Measurements from ENCODE around the gene MDM2.

The MDM2 gene

DNA sequence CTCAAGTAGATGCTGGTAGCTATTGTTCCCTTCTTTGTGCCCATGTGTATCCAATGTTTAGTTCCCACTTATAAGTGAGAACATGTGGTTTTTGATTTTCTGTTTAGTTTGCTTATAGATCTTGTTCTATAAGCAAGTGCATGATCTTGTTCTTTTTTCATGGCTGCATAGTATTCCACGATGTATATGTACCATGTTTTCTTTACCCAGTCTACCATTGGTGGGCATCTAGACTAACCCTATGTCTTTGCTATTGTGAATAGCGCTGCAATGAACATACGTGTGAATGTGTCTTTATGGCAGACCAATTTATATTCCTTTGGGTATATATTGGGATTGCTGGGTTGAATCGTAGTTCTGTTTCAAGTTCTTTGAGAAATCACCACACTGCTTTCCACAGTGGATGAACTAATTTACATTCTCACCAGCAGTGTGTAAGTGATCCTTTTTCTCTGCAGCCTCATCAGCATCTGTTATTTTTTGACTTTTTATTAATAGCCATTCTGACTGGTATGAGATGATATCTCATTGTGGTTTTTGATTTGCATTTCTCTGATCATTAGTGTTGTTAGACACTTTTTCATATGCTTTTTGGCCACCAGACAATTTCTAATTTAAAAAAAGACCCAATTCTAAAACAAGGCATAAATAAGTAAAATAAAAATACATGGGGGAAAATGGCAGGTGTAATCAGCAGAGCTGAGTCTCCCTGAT, 74.4 kb downstream of the MDM2 start:
- DNase-seq = no peak

DNA sequence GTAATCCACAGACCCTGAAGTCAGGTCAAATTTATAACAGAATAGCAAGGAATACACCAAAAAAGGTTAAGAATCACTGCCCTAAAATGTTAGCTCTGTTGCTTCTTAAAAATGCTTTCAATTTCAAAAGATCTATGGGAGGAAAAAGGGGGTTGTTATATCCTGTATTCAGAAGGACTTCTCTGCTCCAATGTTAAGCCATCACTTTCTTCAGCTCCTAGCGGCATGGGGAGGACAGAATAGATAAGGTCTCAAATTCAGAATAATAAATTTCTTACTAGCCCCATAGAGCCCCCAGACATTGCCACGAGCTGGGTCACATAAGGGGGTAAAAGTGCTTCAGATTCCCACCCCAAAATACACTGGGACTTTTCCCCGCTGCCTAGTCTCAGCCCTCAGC, 75.2 kb downstream of the MDM2 start:
- no peak for DNase-seq

DNA sequence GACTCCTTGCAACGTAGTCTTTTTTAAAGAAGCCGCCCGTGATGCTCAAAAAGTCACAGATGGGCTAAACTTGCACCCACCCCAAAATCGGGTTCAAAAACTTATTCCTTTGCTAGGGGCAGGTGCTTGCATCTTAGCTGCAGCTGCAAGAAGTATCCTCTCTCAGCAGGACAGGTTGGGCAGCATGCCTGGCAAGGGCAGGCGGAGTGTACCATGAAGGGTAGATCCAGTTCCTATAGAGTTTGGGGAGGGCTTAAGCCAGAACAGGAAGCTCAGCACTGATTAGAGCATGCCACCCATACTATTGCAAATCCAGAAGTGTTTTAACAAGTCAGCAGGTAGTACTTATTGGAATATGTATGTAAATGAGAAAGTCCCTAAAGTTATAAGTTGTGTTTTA, 76.3 kb downstream of the MDM2 start:
- DNase-seq = no peak

DNA sequence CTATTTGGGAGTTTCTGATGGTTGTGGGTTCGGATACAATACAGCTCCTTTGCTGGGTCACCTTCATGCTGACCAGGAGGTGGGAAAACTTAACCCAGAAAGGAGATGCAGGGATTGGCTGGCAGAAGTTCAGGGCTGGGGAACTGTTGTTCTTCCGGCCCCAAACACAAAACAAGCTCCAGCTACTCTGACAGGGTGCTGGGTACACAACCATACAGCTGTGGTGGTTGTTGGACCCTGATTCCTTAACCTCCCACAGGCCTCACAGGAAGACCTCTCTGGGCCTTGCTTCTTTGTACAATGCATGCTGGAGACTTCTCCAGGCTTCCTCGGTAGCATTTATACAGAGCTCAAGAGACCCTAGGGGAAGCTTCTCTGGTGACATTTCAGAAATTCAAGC, 77.4 kb downstream of the MDM2 start:
- no peak for DNase-seq

DNA sequence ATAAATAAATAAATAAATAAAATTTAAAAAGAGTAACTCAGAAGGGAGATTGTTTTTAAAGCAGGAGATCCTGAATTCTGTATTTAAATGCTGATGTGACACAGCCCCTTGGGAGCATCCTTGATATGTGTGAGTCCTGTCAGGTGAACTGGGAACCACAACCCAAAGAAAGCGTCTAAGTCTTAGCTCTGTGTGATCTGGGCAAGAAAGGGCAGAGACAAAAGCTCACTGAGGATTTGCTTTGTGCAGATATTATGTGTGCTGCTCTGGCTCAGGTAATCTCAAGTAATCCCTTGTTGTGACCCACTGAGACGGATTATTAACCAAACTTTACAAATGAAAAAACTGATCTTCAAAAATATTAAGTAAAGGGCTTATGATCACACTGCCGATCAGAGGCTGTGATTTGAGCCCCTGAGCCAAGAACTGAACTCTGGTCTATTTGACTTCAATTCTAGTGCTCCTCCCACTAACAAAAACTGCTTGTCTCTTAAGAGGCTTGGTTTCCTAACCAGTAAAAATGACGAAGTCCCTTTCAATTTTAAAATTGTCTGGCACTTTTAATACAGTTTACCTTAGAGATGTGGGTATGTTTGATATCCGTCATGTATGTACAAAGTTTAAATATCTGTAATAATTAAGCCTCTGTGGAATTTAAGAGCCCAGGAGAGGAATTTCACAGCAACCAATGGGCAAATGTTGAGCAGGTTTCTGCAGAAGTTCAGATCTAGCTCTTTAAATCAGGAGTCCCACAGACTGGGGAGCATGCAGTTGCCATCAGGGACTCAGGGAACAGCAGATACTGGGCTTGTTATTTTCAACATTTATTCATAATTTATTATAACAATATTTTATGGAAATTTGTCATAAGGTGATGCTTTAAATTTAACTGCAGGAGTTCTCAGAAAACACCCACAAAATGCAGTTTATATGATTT, 78.9 kb downstream of the MDM2 start:
- no peak for DNase-seq

DNA sequence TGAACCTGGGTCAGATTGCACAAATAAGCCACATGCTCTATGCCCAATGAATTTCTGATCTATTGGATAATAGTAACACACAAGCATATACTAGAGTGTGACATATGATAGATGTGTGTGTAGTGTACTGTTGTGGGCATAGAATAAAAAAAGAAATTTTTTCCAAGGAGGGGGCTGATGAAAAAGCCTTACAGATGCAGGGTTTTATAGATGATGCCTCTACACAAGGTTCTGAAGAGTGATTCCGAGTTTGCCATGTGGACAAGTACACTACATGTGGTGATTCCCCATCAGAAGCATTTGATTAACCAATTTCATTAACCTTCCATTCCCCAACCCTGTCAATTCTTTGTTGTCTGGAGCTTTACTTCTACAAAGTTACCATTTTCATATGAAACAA, 79.7 kb downstream of the MDM2 start:
- no peak for DNase-seq

DNA sequence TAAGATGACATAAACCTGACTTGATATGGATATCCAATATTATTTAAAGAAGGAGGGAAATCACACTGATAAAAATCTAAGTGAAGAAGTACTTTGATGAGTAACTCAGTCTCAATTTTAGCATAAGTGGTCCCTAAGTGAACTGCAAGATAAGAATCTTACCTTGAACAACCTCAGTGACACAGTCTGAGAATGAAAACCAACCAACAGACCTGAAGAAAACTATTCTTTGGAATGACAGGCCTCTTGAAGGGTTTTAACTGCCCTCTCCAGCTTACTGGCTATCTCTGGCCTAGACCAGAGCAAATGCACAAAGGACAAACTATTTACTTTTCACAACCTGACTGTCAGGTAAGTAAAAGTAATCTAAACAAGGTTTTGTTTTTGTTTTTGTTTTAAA, 80.3 kb downstream of the MDM2 start:
- DNase-seq = no peak

DNA sequence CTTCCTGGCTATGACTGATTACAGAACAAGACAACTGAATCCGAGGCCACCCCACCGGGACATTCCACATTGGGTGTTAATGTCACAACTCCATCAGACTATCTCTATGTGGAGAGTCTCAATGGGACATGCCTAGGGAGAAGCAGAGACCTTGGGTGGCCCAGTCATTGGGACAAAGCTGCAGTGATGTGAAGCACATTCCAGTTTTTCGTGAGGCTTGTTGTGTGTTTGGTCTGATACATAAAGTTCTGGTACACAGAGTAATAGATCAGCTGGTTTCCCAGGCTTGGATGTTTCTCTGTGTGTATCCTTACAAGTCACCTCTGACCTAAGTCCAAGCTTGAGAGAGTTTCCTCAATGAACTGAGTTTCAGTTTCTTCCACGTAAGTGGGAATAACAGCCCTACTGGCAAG, 82.7 kb downstream of the MDM2 start:
- DNase-seq = no peak

DNA sequence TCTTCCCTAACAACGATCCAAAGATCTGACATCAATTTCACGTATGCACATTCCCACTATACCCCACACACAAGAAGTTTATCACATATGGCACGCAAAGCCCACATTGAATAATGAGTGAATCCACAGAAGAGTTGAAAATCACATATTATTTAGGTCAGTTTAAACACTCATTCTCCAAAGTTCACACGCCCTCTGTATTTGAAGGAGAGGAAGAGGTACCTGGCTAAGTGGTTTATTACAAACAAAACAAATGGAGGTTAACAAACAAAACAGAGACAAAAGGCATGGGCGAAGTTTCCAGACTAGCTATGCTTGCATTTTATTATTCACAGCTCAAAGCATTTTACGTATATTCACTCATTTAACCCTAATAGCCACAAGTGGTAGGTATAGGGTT, 83.2 kb downstream of the MDM2 start:
- no peak for DNase-seq

DNA sequence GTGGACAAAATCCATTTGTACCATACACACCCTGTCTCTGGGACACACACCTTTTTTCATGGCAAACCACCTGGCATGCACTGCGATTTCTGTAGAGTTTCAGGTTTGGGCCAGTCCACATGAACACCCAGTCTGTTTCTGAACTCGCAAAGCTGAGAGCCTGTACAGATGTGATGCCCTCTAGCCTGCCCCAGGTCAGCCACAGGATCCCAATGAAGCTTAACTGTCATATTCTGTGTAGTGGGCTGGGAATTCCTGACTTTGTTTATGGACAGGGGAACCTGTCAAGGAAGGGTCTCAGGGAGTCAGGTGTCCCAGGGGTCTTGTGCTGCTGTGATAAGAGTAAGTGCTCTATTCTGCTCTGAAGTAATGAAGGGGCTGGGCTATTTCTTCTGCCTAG, 85.2 kb downstream of the MDM2 start:
- no peak for DNase-seq

DNA sequence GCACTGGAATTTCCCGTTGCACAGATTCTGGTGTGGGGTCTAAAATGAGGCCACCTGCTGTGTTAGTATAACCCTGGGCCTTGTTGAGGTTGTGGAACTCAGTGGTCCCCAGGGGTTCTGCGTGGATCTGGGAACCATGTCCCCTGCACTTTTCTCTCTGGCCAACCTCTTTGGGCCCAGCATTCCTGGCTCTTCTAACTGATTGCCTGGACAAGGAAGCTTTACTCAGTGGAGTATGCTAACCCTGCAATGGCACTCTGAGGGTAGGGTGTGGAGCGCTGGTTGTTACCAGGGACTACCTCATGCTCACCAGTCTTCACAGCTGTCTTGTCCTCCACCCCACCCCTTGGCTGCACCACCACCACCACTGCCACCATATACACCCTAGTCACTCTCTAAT, 85.8 kb downstream of the MDM2 start:
- no peak for DNase-seq

DNA sequence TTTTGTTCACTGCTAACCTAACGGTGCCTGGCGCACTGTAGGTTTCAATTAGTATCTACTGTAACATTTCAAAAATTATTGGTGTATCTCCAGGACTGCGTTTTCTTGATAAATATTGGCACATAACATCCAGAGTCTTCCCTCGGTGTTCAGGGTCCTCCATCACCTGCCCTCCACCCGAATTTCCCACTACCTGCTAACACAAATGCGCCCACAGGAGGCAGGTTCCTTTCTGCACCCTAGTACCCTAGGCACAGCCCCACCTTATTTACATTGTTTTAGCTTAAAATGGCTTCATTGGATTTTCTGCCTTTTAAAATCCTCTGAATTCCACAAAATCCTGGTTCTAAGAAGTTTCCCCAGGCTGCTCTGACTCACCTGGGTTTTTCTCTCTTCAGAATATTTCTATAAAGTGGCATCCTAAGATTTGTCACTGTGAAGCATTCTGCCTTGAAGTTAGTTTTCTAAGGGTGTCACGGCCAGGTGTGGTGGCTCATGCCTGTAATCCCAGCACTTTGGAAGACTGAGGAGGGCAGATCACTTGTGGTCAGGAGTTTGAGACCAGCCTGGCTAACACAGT, 86.4 kb downstream of the MDM2 start:
- no peak for DNase-seq

DNA sequence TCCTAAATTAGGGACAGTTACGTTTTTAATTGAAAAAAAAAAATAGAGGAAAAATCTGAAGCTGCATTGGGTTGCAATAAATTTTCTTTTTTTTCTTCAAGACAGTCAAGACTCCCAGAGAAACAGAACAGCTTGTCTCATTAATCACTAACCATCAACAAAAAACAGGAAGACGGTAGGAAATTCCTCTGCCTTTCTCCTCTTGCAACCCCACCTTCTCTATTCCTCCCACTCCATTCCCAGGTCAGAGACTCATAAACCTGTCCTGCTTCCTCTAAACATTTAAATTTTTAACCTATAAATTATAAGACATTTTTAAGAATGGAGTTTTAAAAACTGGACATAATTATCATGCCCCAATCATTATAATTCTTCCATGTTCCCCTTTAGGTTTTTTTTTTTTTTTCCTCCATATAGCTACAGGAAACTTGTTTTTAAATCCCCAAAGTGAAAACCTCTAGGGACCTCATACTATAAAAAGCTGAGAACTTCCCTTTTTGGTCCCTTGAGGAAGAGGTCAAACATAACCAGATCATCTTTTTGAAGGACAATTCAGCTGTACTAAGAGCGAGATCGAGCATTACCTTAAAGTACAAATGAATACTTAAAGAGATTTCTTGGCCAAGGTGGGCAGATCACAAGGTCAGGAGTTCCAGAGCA, 89.0 kb downstream of the MDM2 start:
- no peak for DNase-seq

DNA sequence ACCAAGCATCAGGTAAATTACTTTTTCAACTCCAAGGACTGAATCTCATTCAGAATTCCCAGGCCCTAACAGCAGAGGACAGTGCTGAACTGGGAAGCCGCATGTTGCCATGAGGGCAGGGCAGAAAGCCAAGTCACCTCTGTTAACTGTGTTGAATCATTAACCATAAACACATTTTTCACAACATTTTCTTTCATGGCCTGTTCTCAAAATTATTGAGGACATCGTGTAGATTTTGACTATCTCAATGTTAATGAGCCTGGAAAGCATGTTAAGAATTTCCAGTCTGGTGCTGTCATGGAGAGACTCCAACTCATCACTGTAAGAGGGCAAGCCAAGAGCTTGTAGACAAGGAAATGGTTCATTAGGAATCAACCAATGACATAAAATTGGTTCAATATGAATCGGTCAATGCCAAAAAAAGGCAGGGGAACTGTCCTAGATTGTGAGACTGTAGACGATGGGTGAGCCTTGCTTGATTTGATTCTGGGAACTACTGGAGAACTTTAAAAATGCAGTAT, 91.3 kb downstream of the MDM2 start:
- DNase-seq = peak; percentile 94

DNA sequence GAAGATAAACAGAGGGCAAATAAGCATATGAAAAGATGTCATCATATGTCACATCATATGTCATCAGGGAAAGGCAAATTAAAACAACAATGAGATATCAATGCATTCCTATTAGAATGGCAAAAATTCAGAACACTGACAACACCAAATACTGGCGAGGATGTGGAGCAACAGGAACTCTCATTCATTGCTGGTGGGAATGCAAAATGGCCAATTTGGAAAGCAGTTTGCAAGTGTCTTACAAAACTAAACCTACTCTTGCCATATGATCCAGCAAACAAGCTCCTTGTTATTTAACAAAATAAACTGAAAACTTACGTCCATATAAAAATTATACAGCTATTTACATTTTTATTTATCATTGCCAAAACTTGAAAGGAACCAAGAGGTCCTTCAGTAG, 92.3 kb downstream of the MDM2 start:
- no peak for DNase-seq

Data from fibroblast of skin of abdomen (primary cell).